ENCODE data around the gene UBE3C. TPM values are rescaled to one million over a fixed set of nuclear protein-coding genes. Genes with fewer than 3 reads are reported as not detected.

UBE3C gene
- total and polyA plus RNA-seq, 5 donors = 22.0 to 59.7 (median 52.7) TPM

GRCh38 chr7:157278791-157279724, 140.3 kb downstream of the UBE3C start:
- H3K4me1 ChIP-seq (ENCODE audit: control insufficient read depth, insufficient read depth, low read length) = no peaks in the 10 kb centered on the region
- no peaks in the 10 kb centered on the region for H3K27me3 ChIP-seq (ENCODE audit: control insufficient read depth, insufficient read depth)
- WGBS = 20% methylated on average over 77 of the region's 77 CpGs
- ATAC-seq (peak; percentile 63 to 65), DNase-seq (peak; percentile 75 to 91 (median 90))
- H3K4me3 ChIP-seq (ENCODE audit: low read length) = peak overlapping the region; percentile 36
- H3K27ac ChIP-seq (ENCODE audit: low read length) = no peak overlapping the region
- intact Hi-C loops (cut with DNase I) = loop anchor here in 2 of 4 donors (10.0 kb wide), 1 partner anchor 56 kb away; the partner anchor contains the start of gene DNAJB6 (in 2 of the 2)
- H3K9me3 ChIP-seq (ENCODE audit: control insufficient read depth, low read length) = no peaks in the 10 kb centered on the region

GRCh38 chr7:157279741-157280215, 141.1 kb downstream of the UBE3C start:
- H3K4me3 ChIP-seq (ENCODE audit: low read length) = peak overlapping the region; percentile 36
- DNase-seq (no peak), ATAC-seq (peak in 1 of 2 donors; percentile 5)
- WGBS = 22% methylated on average over 39 of the region's 39 CpGs
- no peaks in the 10 kb centered on the region for H3K27me3 ChIP-seq (ENCODE audit: control insufficient read depth, insufficient read depth)
- intact Hi-C loops (cut with DNase I) = loop anchor here in 2 of 4 donors (10.0 kb wide), 1 partner anchor 55 kb away; the partner anchor contains the start of gene DNAJB6 (in 2 of the 2)
- no peaks in the 10 kb centered on the region for H3K9me3 ChIP-seq (ENCODE audit: control insufficient read depth, low read length)
- no peak overlapping the region for H3K27ac ChIP-seq (ENCODE audit: low read length)
- no peaks in the 10 kb centered on the region for H3K4me1 ChIP-seq (ENCODE audit: control insufficient read depth, insufficient read depth, low read length)

GRCh38 chr7:157280216-157280841, 141.6 kb downstream of the UBE3C start:
- Histone ChIP-seq H3K9me3 (ENCODE audit: control insufficient read depth, low read length) (no peaks in the 10 kb centered on the region), H3K4me1 (ENCODE audit: control insufficient read depth, insufficient read depth, low read length) (no peaks in the 10 kb centered on the region), H3K27me3 (ENCODE audit: control insufficient read depth, insufficient read depth) (no peaks in the 10 kb centered on the region), H3K27ac (ENCODE audit: low read length) (no peak overlapping the region), H3K4me3 (ENCODE audit: low read length) (no peak overlapping the region)
- 95% methylated on average over 24 of the region's 24 CpGs for WGBS
- ATAC-seq = no peak
- DNase-seq = peak in 1 of 3 donors; percentile 53
- intact Hi-C loops (cut with DNase I) = no loop called here

GRCh38 chr7:157281221-157281998, 142.7 kb downstream of the UBE3C start:
- intact Hi-C loops (cut with DNase I) = no loop called here
- 86% methylated on average over 24 of the region's 24 CpGs for WGBS
- no peaks in the 10 kb centered on the region for H3K4me1 ChIP-seq (ENCODE audit: control insufficient read depth, insufficient read depth, low read length)
- H3K9me3 ChIP-seq (ENCODE audit: control insufficient read depth, low read length) = no peaks in the 10 kb centered on the region
- H3K4me3 ChIP-seq (ENCODE audit: low read length) = no peak overlapping the region
- no peak overlapping the region for H3K27ac ChIP-seq (ENCODE audit: low read length)
- DNase-seq = peak in 1 of 3 donors; percentile 30
- H3K27me3 ChIP-seq (ENCODE audit: control insufficient read depth, insufficient read depth) = no peaks in the 10 kb centered on the region
- ATAC-seq = no peak

GRCh38 chr7:157282141-157282801, 143.5 kb downstream of the UBE3C start:
- 69% methylated on average over 25 of the region's 25 CpGs for WGBS
- Histone ChIP-seq H3K4me3 (ENCODE audit: low read length) (no peak overlapping the region), H3K27me3 (ENCODE audit: control insufficient read depth, insufficient read depth) (no peaks in the 10 kb centered on the region), H3K27ac (ENCODE audit: low read length) (no peak overlapping the region), H3K9me3 (ENCODE audit: control insufficient read depth, low read length) (no peaks in the 10 kb centered on the region), H3K4me1 (ENCODE audit: control insufficient read depth, insufficient read depth, low read length) (no peaks in the 10 kb centered on the region)
- ATAC-seq (peak in 1 of 2 donors; percentile 8), DNase-seq (peak in 1 of 3 donors; percentile 43)
- intact Hi-C loops (cut with DNase I) = no loop called here

- ATAC-seq (no peak), DNase-seq (peak in 1 of 3 donors; percentile 27)
- Histone ChIP-seq H3K9me3 (ENCODE audit: control insufficient read depth, low read length) (no peaks in the 10 kb centered on the region), H3K27ac (ENCODE audit: low read length) (no peak overlapping the region), H3K4me3 (ENCODE audit: low read length) (no peak overlapping the region), H3K4me1 (ENCODE audit: control insufficient read depth, insufficient read depth, low read length) (no peaks in the 10 kb centered on the region), H3K27me3 (ENCODE audit: control insufficient read depth, insufficient read depth) (no peaks in the 10 kb centered on the region)
- WGBS = 93% methylated on average over 17 of the region's 17 CpGs
- intact Hi-C loops (cut with DNase I) = no loop called here
These were observed 145.7 kb downstream of the UBE3C start for GRCh38 chr7:157284229-157285014.

GRCh38 chr7:157291404-157292080, 152.8 kb downstream of the UBE3C start:
- WGBS = 81% methylated on average over 29 of the region's 29 CpGs
- DNase-seq (peak in 1 of 3 donors; percentile 44), ATAC-seq (no peak)
- H3K27ac ChIP-seq (ENCODE audit: low read length) = no peak overlapping the region
- no peaks in the 10 kb centered on the region for H3K27me3 ChIP-seq (ENCODE audit: control insufficient read depth, insufficient read depth)
- no peaks in the 10 kb centered on the region for H3K4me1 ChIP-seq (ENCODE audit: control insufficient read depth, insufficient read depth, low read length)
- intact Hi-C loops (cut with DNase I) = no loop called here
- H3K4me3 ChIP-seq (ENCODE audit: low read length) = no peak overlapping the region
- H3K9me3 ChIP-seq (ENCODE audit: control insufficient read depth, low read length) = no peaks in the 10 kb centered on the region

GRCh38 chr7:157292258-157292657, 153.5 kb downstream of the UBE3C start:
- Histone ChIP-seq H3K4me1 (ENCODE audit: control insufficient read depth, insufficient read depth, low read length) (no peaks in the 10 kb centered on the region), H3K9me3 (ENCODE audit: control insufficient read depth, low read length) (no peaks in the 10 kb centered on the region), H3K27me3 (ENCODE audit: control insufficient read depth, insufficient read depth) (no peaks in the 10 kb centered on the region), H3K4me3 (ENCODE audit: low read length) (no peak overlapping the region), H3K27ac (ENCODE audit: low read length) (no peak overlapping the region)
- ATAC-seq (no peak), DNase-seq (peak in 1 of 3 donors; percentile 1)
- 93% methylated on average over 9 of the region's 9 CpGs for WGBS
- intact Hi-C loops (cut with DNase I) = no loop called here

- DNase-seq (peak in 1 of 3 donors; percentile 44), ATAC-seq (peak; percentile 36 to 37)
- no peak overlapping the region for H3K4me3 ChIP-seq (ENCODE audit: low read length)
- intact Hi-C loops (cut with DNase I) = no loop called here
- H3K27ac ChIP-seq (ENCODE audit: low read length) = no peak overlapping the region
- no peaks in the 10 kb centered on the region for H3K9me3 ChIP-seq (ENCODE audit: control insufficient read depth, low read length)
- H3K27me3 ChIP-seq (ENCODE audit: control insufficient read depth, insufficient read depth) = no peaks in the 10 kb centered on the region
- no peaks in the 10 kb centered on the region for H3K4me1 ChIP-seq (ENCODE audit: control insufficient read depth, insufficient read depth, low read length)
- 66% methylated on average over 32 of the region's 32 CpGs for WGBS
These were observed 154.2 kb downstream of the UBE3C start for GRCh38 chr7:157292770-157293412.

Measured in right cardiac atrium (tissue), 5 donors.